ENCODE measurements around the gene UNC13D. TPM values are rescaled to one million over a fixed set of nuclear protein-coding genes. Genes with fewer than 3 reads are reported as not detected.
A peak's percentile ranks its signal among the peaks of the same experiment; 100 is the strongest.
"Not testable (repeated sequence)": the region's sequence is repeated elsewhere in the genome, so short reads cannot be mapped to it uniquely, and the experiment has no call there.

The UNC13D gene
- total and polyA plus RNA-seq, 8 donors, result 6.4 to 45.5 (median 18.2) TPM

DNA sequence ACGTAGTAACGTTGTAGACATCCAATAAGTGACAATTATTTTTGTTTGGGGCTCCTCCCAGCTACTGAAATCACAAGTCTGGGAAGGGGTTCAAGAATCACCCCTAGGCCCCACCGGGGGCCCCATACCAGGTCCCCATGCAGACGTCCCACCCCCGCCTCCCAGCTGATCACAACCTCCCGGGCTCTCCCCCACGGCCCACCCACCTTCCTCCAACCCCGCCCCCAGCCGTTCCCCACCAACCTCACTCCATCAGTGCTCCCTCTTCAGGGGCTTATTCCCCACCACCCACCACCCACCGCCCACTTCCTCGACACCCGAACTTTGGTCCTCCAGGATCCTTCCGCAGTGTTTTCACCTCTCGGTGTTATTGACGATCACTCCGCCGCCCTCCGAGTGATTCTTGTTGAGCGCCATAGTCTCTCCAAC is 10.7 kb upstream of the UNC13D start:
- intact Hi-C loops (cut with DNase I; ENCODE audit: low total_unique reads), result no loop called here
- Histone ChIP-seq H3K36me3 (peaks cover 13 to 30% (median 27%) of the 10 kb centered on the region in 4 donors), H3K27ac (peak overlapping the region; percentile 87 to 100 (median 99)), H3K9me3 (no peaks in the 10 kb centered on the region), H3K4me1 (peaks cover 32 to 79% (median 46%) of the 10 kb centered on the region in 4 donors), H3K4me3 (peak overlapping the region; percentile 67 to 90 (median 85)), H3K27me3 (no peaks in the 10 kb centered on the region)
- TF ChIP-seq POLR2A (IDR thresholded peaks at IDR 0.05) (no peak), EP300 (IDR thresholded peaks at IDR 0.05) (no peak), POLR2AphosphoS5 (IDR thresholded peaks at IDR 0.05) (peak in 1 of 3 donors; percentile 79)
- TF ChIP-seq, protein P1, sequence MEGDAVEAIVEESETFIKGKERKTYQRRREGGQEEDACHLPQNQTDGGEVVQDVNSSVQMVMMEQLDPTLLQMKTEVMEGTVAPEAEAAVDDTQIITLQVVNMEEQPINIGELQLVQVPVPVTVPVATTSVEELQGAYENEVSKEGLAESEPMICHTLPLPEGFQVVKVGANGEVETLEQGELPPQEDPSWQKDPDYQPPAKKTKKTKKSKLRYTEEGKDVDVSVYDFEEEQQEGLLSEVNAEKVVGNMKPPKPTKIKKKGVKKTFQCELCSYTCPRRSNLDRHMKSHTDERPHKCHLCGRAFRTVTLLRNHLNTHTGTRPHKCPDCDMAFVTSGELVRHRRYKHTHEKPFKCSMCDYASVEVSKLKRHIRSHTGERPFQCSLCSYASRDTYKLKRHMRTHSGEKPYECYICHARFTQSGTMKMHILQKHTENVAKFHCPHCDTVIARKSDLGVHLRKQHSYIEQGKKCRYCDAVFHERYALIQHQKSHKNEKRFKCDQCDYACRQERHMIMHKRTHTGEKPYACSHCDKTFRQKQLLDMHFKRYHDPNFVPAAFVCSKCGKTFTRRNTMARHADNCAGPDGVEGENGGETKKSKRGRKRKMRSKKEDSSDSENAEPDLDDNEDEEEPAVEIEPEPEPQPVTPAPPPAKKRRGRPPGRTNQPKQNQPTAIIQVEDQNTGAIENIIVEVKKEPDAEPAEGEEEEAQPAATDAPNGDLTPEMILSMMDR (IDR thresholded peaks at IDR 0.05), result no peak
- no peak for DNase-seq
- WGBS, 5 donors, result 0 to 1% (median 1%) methylated on average over 17 to 19 of the region's 19 CpGs

DNA sequence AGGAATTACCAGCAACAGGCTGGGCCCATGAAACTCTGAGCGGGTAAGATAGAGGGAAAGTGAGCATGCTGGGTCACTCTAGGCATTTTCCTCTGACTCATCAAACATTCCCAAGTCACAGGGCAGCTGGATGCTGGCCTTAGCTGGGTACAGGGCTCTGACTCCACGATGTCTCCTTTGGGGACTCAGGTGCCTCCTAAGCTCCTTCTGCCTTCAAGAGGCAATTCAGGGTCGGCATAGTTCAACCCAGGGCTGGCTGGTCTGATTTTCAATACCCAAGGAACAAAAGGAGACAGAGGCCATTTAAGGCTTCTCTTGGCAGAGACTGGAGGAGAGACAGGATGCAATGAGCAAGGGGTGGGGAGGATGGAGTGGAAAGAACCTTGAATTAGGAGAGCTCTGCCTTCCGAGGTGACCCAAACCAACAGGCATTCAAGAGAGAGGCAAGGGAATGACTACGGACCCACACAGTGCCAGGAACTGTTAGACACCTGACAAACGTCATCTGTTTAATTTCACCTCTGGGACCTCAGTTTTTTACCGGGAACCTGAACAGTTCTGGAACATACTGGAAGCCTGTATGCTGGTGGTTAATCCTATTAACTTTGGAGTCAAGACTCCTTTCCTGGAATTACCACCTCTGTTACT is 10.0 kb upstream of the UNC13D start:
- peak in 1 of 2 donors; percentile 64 for DNase-seq
- 9 to 32% (median 16%) methylated on average over 7 of the region's 7 CpGs for WGBS, 5 donors
- intact Hi-C loops (cut with DNase I; ENCODE audit: low total_unique reads), result no loop called here

DNA sequence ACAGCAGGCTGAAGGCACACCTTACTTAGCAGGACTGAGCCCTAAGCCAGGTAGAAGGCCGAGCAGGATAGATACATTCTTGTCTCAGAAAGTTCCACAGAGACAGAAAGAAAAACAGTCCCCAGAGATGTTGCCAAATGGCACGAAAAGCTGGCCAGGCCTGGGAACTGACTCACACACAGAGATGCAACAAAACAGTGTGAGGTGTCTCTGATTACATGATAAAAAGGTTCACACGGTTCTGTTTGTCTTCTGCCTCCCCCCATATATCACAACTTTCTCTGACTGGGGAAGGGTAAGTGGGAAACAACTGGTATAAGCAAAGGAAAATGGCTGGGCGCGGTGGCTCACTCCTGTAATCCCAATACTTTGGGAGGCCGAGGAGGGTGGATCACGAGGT is 9.2 kb upstream of the UNC13D start:
- Histone ChIP-seq H3K27me3 (no peaks in the 10 kb centered on the region), H3K27ac (peak overlapping the region in 4 of 5 donors; percentile 99 to 100 (median 99)), H3K9me3 (no peaks in the 10 kb centered on the region), H3K4me1 (peaks cover 37 to 85% (median 58%) of the 10 kb centered on the region in 4 donors), H3K36me3 (peaks cover 27 to 45% (median 42%) of the 10 kb centered on the region in 4 donors), H3K4me3 (peak overlapping the region in 3 of 4 donors; percentile 67 to 90 (median 86))
- TF ChIP-seq, protein P1 (IDR thresholded peaks at IDR 0.05), result no peak
- TF ChIP-seq EP300 (IDR thresholded peaks at IDR 0.05) (no peak), POLR2A (IDR thresholded peaks at IDR 0.05) (no peak), POLR2AphosphoS5 (IDR thresholded peaks at IDR 0.05) (no peak)
- intact Hi-C loops (cut with DNase I; ENCODE audit: low total_unique reads), result no loop called here
- DNase-seq, result no peak
- 67 to 73% (median 72%) methylated on average over 7 of the region's 7 CpGs for whole genome bisulfite sequencing, 5 donors

More for the DNA sequence above, 10.0 kb upstream of the UNC13D start:
- Histone ChIP-seq H3K27ac (peak overlapping the region; percentile 87 to 100 (median 99)), H3K9me3 (no peaks in the 10 kb centered on the region), H3K4me3 (peak overlapping the region; percentile 67 to 90 (median 85)), H3K36me3 (peaks cover 20 to 37% (median 34%) of the 10 kb centered on the region in 4 donors), H3K27me3 (no peaks in the 10 kb centered on the region), H3K4me1 (peaks cover 32 to 82% (median 52%) of the 10 kb centered on the region in 4 donors)
- peak; percentile 11 to 49 (median 14) for TF ChIP-seq POLR2AphosphoS5 (IDR thresholded peaks at IDR 0.05)
- TF ChIP-seq, protein P1 (IDR thresholded peaks at IDR 0.05), result no peak

DNA sequence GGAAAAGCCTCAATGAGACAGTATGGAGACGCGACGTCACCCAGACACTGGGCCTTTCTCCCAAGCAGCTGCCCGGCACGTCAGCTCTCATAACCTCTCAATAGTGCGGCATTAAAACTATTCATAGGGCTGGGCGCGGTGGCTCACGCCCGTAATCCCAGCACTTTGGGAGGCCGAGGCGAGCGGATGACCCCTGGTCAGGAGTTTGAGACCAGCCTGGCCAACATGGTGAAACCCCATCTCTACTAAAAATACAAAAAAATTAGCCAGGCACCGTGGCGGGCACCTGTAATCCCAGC is 7.4 kb upstream of the UNC13D start:
- 87 to 97% (median 91%) methylated on average over 15 of the region's 15 CpGs for WGBS, 5 donors
- H3K27ac ChIP-seq, result peak overlapping the region in 4 of 5 donors; percentile 74 to 99 (median 94)
- H3K4me3 ChIP-seq; DNase-seq; intact Hi-C loops (cut with DNase I; ENCODE audit: low total_unique reads); H3K27me3 ChIP-seq; H3K9me3 ChIP-seq: not testable (repeated sequence)
- H3K36me3 ChIP-seq, result peaks cover 45 to 63% (median 60%) of the 10 kb centered on the region in 4 donors
- peaks cover 53 to 86% (median 75%) of the 10 kb centered on the region in 4 donors for H3K4me1 ChIP-seq
